H1 (cell line): ENCODE data around the gene CPA4. TPM values are rescaled to one million over a fixed set of nuclear protein-coding genes. Genes with fewer than 3 reads are reported as not detected.

Experiments used
- CTCF ChIA-PET: fragments of 300-600 bp; sonication (Branson Sonifier 250); formaldehyde crosslinking; loops from one replicate; lab custom pipeline; 2021; ENCODE audit not compliant: partially characterized antibody; lab: Charles Lee
- POLR2A ChIA-PET: fragments of 300-600 bp; sonication (Branson Sonifier 250); formaldehyde crosslinking; loops from one replicate; lab custom pipeline; 2021; ENCODE audit warnings: inconsistent platforms; ENCODE audit not compliant: partially characterized antibody; lab: Charles Lee
- DNase-seq, 2 experiments: peaks; one replicate each; pipeline versions ENCODE4 v3.0.0 to v3.0.0-alpha.2; 2010 to 2022; ENCODE audit warnings: low spot score in 2 of 2, low read depth in 1 of 2, mixed read lengths in 1 of 2
- FAIRE-seq: peaks from 2 replicates; lab custom pipeline; 2011; peaks lifted over from hg19 to GRCh38; lab: Jason Lieb, UNC
- H2AFZ ChIP-seq: 2 replicates; pipeline ENCODE4 v1.8.1; 2012; ENCODE audit warnings: low read length, inconsistent platforms
- H2AK5ac ChIP-seq: 2 replicates; pipeline ENCODE4 v1.6.1; 2013; ENCODE audit warnings: low read depth, low read length
- H2BK120ac ChIP-seq: replicated peaks from 2 replicates; pipeline ENCODE3; 2013; ENCODE audit warnings: low read depth, low read length, inconsistent platforms
- H2BK12ac ChIP-seq: 2 replicates; pipeline ENCODE4 v1.6.1; 2013; ENCODE audit warnings: low read depth, low read length
- H2BK15ac ChIP-seq: 2 replicates; pipeline ENCODE4 v1.6.1; 2013; ENCODE audit warnings: low read length
- H2BK20ac ChIP-seq: 2 replicates; pipeline ENCODE4 v1.6.1; 2013; ENCODE audit warnings: low read length
- H2BK5ac ChIP-seq: 2 replicates; pipeline ENCODE4 v1.6.1; 2013; ENCODE audit warnings: low read depth, low read length
- H3K14ac ChIP-seq: 2 replicates; pipeline ENCODE4 v1.6.1; 2013; ENCODE audit warnings: inconsistent platforms; ENCODE audit not compliant: insufficient read length
- H3K18ac ChIP-seq: 2 replicates; pipeline ENCODE4 v1.6.1; 2013; ENCODE audit warnings: low read length; ENCODE audit errors: extremely low read depth
- H3K23ac ChIP-seq: 2 replicates; pipeline ENCODE4 v1.6.1; 2013; ENCODE audit warnings: inconsistent platforms; ENCODE audit not compliant: insufficient read length
- H3K23me2 ChIP-seq: 2 replicates; pipeline ENCODE4 v1.6.1; 2013; ENCODE audit warnings: low read depth, low read length
- H3K27ac ChIP-seq: 2 replicates; pipeline ENCODE4 v1.6.1; 2011; ENCODE audit warnings: low read depth, low read length, inconsistent platforms
- H3K27me3 ChIP-seq, 4 experiments: replicated peaks in 1 of 4; 1 replicate in 1 of 4; 2 replicates in 3 of 4; pipeline versions ENCODE4 v1.6.1 to v1.8.1; 2011 to 2013; ENCODE audit warnings: low read length in 3 of 4, mild to moderate bottlenecking in 3 of 4, inconsistent platforms in 2 of 4, mixed read lengths in 2 of 4, moderate library complexity in 1 of 4; ENCODE audit not compliant: control insufficient read depth in 3 of 4, insufficient read depth in 3 of 4; ENCODE audit errors: extremely low read depth in 1 of 4
- H3K36me3 ChIP-seq, 4 experiments: 2 replicates each; pipeline versions ENCODE4 v1.6.1 to v1.8.1; 2011 to 2013; ENCODE audit warnings: mild to moderate bottlenecking in 4 of 4, low read length in 3 of 4, moderate library complexity in 2 of 4, control low read depth in 1 of 4, inconsistent platforms in 1 of 4; ENCODE audit not compliant: insufficient read depth in 4 of 4, control insufficient read depth in 2 of 4
- H3K4ac ChIP-seq: replicated peaks from 2 replicates; pipeline ENCODE3; 2013; ENCODE audit warnings: low read length, low read depth, mixed read lengths, inconsistent platforms; ENCODE audit not compliant: insufficient read length
- H3K4me1 ChIP-seq, 4 experiments: replicated peaks in 1 of 4; 1 replicate in 1 of 4; 2 replicates in 3 of 4; pipeline versions ENCODE4 v1.6.1 to v1.8.1; 2011 to 2013; ENCODE audit warnings: low read length in 3 of 4, inconsistent platforms in 2 of 4, mixed read lengths in 1 of 4; ENCODE audit not compliant: insufficient read depth in 4 of 4, control insufficient read depth in 3 of 4
- H3K4me2 ChIP-seq, 2 experiments: 2 replicates each; pipeline versions ENCODE4 v1.6.1 to v1.8.1; 2011 to 2013; ENCODE audit warnings: low read depth in 2 of 2, low read length in 2 of 2, control low read depth in 1 of 2, inconsistent platforms in 1 of 2, mild to moderate bottlenecking in 1 of 2; ENCODE audit not compliant: insufficient read depth in 1 of 2
- H3K4me3 ChIP-seq, 4 experiments: fragments of 200-600, 300-600 bp in 1 of 4; sonication (generic), shearing (Covaris generic), sonication (Bioruptor Twin) in 1 of 4; 2 replicates each; pipeline versions ENCODE4 v1.5.1 to v1.8.1; 2011 to 2016; ENCODE audit warnings: low read length in 4 of 4, low read depth in 3 of 4, control low read depth in 2 of 4, inconsistent platforms in 2 of 4, mild to moderate bottlenecking in 2 of 4, mixed read lengths in 1 of 4, moderate library complexity in 1 of 4; ENCODE audit not compliant: insufficient read depth in 2 of 4; ENCODE audit errors: extremely low read depth in 1 of 4
- H3K56ac ChIP-seq: replicated peaks from 2 replicates; pipeline ENCODE3; 2013; ENCODE audit warnings: low read depth, mild to moderate bottlenecking, mixed read lengths, low read length, inconsistent platforms; ENCODE audit not compliant: insufficient read length
- H3K79me1 ChIP-seq: 2 replicates; pipeline ENCODE4 v1.6.1; 2013; ENCODE audit warnings: low read depth, low read length, control low read depth
- H3K79me2 ChIP-seq, 2 experiments: 2 replicates each; pipeline versions ENCODE4 v1.6.1 to v1.8.1; 2012 to 2013; ENCODE audit warnings: low read length in 2 of 2, mild to moderate bottlenecking in 2 of 2, inconsistent platforms in 1 of 2; ENCODE audit not compliant: insufficient read depth in 2 of 2, control insufficient read depth in 1 of 2
- H3K9ac ChIP-seq, 4 experiments: replicated peaks in 1 of 4; 1 replicate in 1 of 4; 2 replicates in 3 of 4; pipeline versions ENCODE4 v1.6.1 to v1.8.1; 2011 to 2013; ENCODE audit warnings: low read depth in 3 of 4, low read length in 3 of 4, control low read depth in 2 of 4, mild to moderate bottlenecking in 2 of 4, moderate library complexity in 2 of 4, inconsistent platforms in 1 of 4; ENCODE audit errors: extremely low read depth in 1 of 4
- H3K9me3 ChIP-seq, 2 experiments: 2 replicates each; pipeline versions ENCODE4 v1.6.1 to v1.8.1; 2012 to 2013; ENCODE audit warnings: mild to moderate bottlenecking in 2 of 2, moderate library complexity in 2 of 2, control low read depth in 1 of 2, inconsistent platforms in 1 of 2, low read depth in 1 of 2, low read length in 1 of 2, mixed read lengths in 1 of 2; ENCODE audit not compliant: insufficient read depth in 2 of 2
- H4K20me1 ChIP-seq, 2 experiments: replicated peaks in 1 of 2; 2 replicates each; pipeline versions ENCODE3 to v1.8.1; 2011 to 2013; ENCODE audit warnings: inconsistent platforms in 2 of 2, low read length in 2 of 2, mild to moderate bottlenecking in 1 of 2; ENCODE audit not compliant: insufficient read depth in 2 of 2, control insufficient read depth in 1 of 2
- H4K5ac ChIP-seq: 2 replicates; pipeline ENCODE4 v1.6.1; 2013; ENCODE audit warnings: low read length, low read depth, mixed read lengths, inconsistent platforms; ENCODE audit not compliant: insufficient read length
- H4K8ac ChIP-seq: 2 replicates; pipeline ENCODE4 v1.8.0; 2013; ENCODE audit warnings: mild to moderate bottlenecking, moderate library complexity, low read length, inconsistent platforms; ENCODE audit not compliant: insufficient read depth; ENCODE audit errors: extremely low read depth
- H4K91ac ChIP-seq: replicated peaks from 2 replicates; pipeline ENCODE3; 2013; ENCODE audit warnings: low read length, mixed read lengths, inconsistent platforms; ENCODE audit not compliant: insufficient read length
- ATF3 ChIP-seq: IDR thresholded peaks from 2 replicates; pipeline ENCODE4 v1.6.1; 2011; ENCODE audit warnings: low read depth, mild to moderate bottlenecking, low read length; ENCODE audit not compliant: insufficient read depth
- BCL11A ChIP-seq, 2 experiments: IDR thresholded peaks; one replicate each; pipeline ENCODE4 v1.6.1; 2011; ENCODE audit warnings: low read depth in 2 of 2, low read length in 2 of 2, mild to moderate bottlenecking in 2 of 2
- CBX5 ChIP-seq: fragments of 300-800, 300-1000 bp; sonication (generic); IDR thresholded peaks from 2 replicates; pipeline ENCODE4 v1.7.1; 2016; ENCODE audit warnings: antibody characterized with exemption, low read length, low read depth
- EP300 ChIP-seq, 2 experiments: IDR thresholded peaks; 1 replicate in 1 of 2; 2 replicates in 1 of 2; pipeline ENCODE4 v1.6.1; 2011 to 2012; ENCODE audit warnings: low read depth in 2 of 2, low read length in 2 of 2, mild to moderate bottlenecking in 2 of 2, borderline replicate concordance in 1 of 2, inconsistent platforms in 1 of 2, moderate library complexity in 1 of 2
- KDM4A ChIP-seq: IDR thresholded peaks from one replicate; pipeline ENCODE4 v1.7.1; 2012; ENCODE audit warnings: low read depth, mild to moderate bottlenecking, moderate library complexity, low read length, inconsistent platforms; ENCODE audit not compliant: severe bottlenecking
- RXRA ChIP-seq: IDR thresholded peaks from 2 replicates; pipeline ENCODE4 v1.6.1; 2011; ENCODE audit warnings: low read depth, mild to moderate bottlenecking, low read length, moderate library complexity; ENCODE audit not compliant: insufficient read depth
- TAF7 ChIP-seq: optimal IDR thresholded peaks from 2 replicates; pipeline ENCODE3; 2011; ENCODE audit warnings: low read depth, mild to moderate bottlenecking, inconsistent platforms, low read length, moderate library complexity, borderline replicate concordance
- WGBS, 2 experiments: shearing (Covaris generic) in 1 of 2; methylation state at CpG; one replicate each; pipeline versions ENCODE4 v1.1.6 to v1.1.7; 2013 to 2015; ENCODE audit warnings: low lambda C conversion rate in 2 of 2, mixed read lengths in 2 of 2, inconsistent platforms in 1 of 2, low coverage in 1 of 2, missing lambda C conversion rate in 1 of 2; ENCODE audit not compliant: insufficient replicate concordance in 2 of 2, insufficient coverage in 1 of 2, insufficient read length in 1 of 2; ENCODE audit errors: extremely low coverage in 1 of 2, missing lambda C conversion rate in 1 of 2; 5-methylcytosine and 5-hydroxymethylcytosine counted together
- polyA plus RNA-seq, 7 experiments: library from polyadenylated mRNA; depleted of rRNA in 3 of 7; stranded (reverse) in 5 of 7; unstranded in 2 of 7; fragments of >200 nt in 5 of 7; fragments of 200-250 nt in 2 of 7; gene quantifications; 1 replicate in 5 of 7; 2 replicates in 1 of 7; 4 replicates in 1 of 7; pipeline versions ENCODE4 v1.2.1 to v1.2.3, GENCODE V29; 2011 to 2013; ENCODE audit warnings: missing spikeins in 2 of 7, mixed read lengths in 2 of 7
- total RNA-seq: library from RNA; stranded (reverse); fragmentation: NEBNext Ultra II Directional; extraction: Animal tissue kit (Norgen Biotek cat#: 25700); gene quantifications from 2 replicates; pipeline ENCODE4 v1.2.1, GENCODE V29; 2021

Gene CPA4
- total and polyA plus RNA-seq, 2 of the 8 experiments (the other 6 are each of a cell fraction or from before 2014, with no cell fraction given) = 0.03 TPM; not detected in 1

- H2BK15ac ChIP-seq = no peak overlapping the region
- H3K56ac ChIP-seq = no peak overlapping the region
- H3K27me3 ChIP-seq = no peaks in the 10 kb centered on the region
- no peak overlapping the region for H3K27ac ChIP-seq
- no peak overlapping the region for H3K23ac ChIP-seq
- peaks cover 2% of the 10 kb centered on the region; the same call in 1 of the 2 replicates for H3K23me2 ChIP-seq
- H3K9me3 ChIP-seq = no peaks in the 10 kb centered on the region
- no peak overlapping the region for H3K9ac ChIP-seq
- 91% methylated on average over 1 of the region's 1 CpG; no CpG with 5 or more reads in 1 of the 2 experiments for WGBS, 2 experiments
- no peaks in the 10 kb centered on the region for H4K20me1 ChIP-seq
- H3K4ac ChIP-seq = no peak overlapping the region
- POLR2A ChIA-PET = no interaction called here
- DNase-seq = no peak
- H2BK12ac ChIP-seq = no peak overlapping the region
- no peak overlapping the region for H3K18ac ChIP-seq
- H3K4me1 ChIP-seq = peaks cover 0 to 4% (median 0%) of the 10 kb centered on the region in 4 experiments; a peak in 1 of 7 replicates
- H2AK5ac ChIP-seq = no peak overlapping the region
- no peak overlapping the region for H2BK5ac ChIP-seq
- H3K4me3 ChIP-seq = no peak overlapping the region
- FAIRE-seq = no peak
- H3K79me2 ChIP-seq = no peaks in the 10 kb centered on the region
- no peak overlapping the region for H4K91ac ChIP-seq
- no peak overlapping the region for H2AFZ ChIP-seq
- no peak overlapping the region for H4K5ac ChIP-seq
- no peak overlapping the region for H3K14ac ChIP-seq
- no peak overlapping the region for H3K4me2 ChIP-seq
- no peak overlapping the region for H2BK20ac ChIP-seq
- CTCF ChIA-PET = no interaction called here
- H3K79me1 ChIP-seq = no peaks in the 10 kb centered on the region
- no peak overlapping the region for H2BK120ac ChIP-seq
- no peaks in the 10 kb centered on the region for H3K36me3 ChIP-seq
- no peak overlapping the region for H4K8ac ChIP-seq
- TF ChIP-seq KDM4A (no peak), BCL11A (IDR thresholded peaks at IDR 0.05; ENCODE audit: low read depth in 2 of 2, low read length in 2 of 2) (no peak), RXRA (no peak), ATF3 (no peak), EP300 (IDR thresholded peaks at IDR 0.05; ENCODE audit: borderline replicate concordance in 1 of 2, low read depth in 2 of 2, low read length in 2 of 2) (no peak), CBX5 (no peak), TAF7 (no peak)
Measured at GRCh38 chr7:130319541-130319940, 26.6 kb downstream of the CPA4 start.
